ENCODE measurements around the gene CTSF. TPM values are rescaled to one million over a fixed set of nuclear protein-coding genes. Genes with fewer than 3 reads are reported as not detected.
"Not testable (repeated sequence)": the region's sequence is repeated elsewhere in the genome, so short reads cannot be mapped to it uniquely, and the experiment has no call there.

CTSF gene
- total RNA-seq, 1 experiment from 2014 or later: 11.3 TPM

DNA sequence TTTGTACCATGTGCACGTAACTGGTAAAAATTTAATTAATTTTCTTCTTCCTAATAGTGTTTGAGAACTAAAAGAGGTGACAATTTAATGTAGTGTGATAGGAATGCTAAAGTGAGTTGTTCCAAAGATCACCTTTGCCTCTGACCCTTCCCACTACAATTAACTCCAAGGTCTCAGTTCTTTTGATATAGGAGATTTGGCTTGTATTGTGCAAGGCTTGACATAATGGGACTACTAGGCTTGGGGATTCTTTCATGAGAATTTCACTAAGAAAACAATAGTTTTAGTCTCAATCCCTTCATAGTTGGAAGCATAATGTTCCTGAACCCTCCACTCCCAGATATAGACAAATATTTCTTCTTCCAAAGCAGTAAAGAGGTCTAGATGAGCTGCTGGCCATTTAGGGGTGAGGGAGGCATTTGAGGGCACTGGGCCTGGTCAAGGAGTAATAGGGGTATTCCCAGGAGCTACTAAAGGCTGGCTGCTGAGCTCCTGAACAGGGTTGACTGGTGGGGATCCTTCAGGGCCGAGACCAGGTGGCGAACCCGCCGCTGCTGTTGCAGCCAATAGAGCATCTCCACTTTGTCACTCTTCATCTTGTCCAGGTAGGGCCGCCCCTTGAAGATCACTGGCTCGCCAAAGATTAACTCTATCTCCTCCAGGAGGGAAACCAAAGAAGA lies 21.7 kb upstream of the CTSF start:
- no peak for DNase-seq (ENCODE audit: low spot score)

GRCh38 chr11:66589315-66589714 lies 20.9 kb upstream of the CTSF start:
- DNase-seq (ENCODE audit: low spot score): not testable (repeated sequence)

- DNase-seq (ENCODE audit: low spot score): no peak
Measured at GRCh38 chr11:66586136-66586535, 17.7 kb upstream of the CTSF start.

DNA sequence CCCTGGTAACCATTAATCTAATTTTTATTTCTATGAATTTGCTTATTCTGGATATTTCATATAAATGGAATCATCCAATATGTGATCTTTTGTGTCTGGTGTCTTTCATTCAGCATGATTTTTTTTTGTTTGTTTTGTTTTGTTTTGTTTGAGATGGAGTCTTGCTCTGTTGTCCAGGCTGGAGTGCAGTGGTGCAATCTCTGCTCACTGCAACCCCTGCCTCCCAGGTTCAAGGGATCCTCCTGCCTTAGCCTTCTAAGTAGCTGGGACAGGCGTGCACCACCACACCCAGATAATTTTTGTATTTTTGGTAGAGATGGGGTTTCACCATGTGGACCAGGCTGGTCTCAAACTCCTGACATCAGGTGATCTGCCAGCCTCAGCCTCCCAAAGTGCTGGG lies 17.0 kb upstream of the CTSF start:
- not testable (repeated sequence) for DNase-seq (ENCODE audit: low spot score)

- not testable (repeated sequence) for DNase-seq (ENCODE audit: low spot score)
Measured at GRCh38 chr11:66582565-66583147, 14.2 kb upstream of the CTSF start.

DNA sequence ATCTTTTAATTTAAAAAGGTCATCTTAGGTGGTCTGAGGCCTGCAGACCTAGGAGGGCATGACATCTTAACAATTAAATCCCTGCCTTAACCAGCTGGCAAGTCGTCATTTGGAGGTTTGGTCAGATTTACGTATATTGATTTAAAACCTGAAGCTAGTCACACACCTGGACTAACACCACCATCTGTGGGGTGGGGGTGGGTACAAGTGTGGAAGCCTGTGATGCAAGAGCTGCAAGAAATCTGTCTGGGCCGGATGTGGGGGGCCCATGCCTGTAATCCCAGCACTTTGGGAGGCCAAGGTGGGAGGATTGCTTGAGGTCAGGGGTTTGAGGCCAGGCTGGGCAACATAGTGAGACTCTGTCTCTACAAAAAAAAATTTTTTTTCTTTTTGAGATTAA lies 12.9 kb upstream of the CTSF start:
- no peak for DNase-seq (ENCODE audit: low spot score)

DNA sequence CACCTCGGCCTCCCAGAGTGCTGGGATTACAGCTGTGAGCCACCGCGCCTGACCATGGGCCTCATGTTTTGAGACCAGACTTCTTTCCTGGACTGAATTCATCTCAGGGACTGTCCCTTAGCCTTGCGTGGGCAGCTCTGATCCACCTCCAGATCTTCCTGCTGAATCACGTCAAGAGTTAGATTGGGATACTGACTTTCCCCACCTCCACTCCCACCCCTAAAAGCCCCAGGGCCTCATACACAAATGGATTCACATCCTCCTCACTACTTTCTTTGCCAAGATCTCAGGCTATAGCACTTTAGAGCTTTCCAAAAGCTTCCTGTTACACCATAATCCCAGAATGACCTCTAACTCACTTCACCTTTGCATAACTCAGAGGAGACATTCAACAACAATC lies 12.4 kb upstream of the CTSF start:
- DNase-seq (ENCODE audit: low spot score): no peak

DNA sequence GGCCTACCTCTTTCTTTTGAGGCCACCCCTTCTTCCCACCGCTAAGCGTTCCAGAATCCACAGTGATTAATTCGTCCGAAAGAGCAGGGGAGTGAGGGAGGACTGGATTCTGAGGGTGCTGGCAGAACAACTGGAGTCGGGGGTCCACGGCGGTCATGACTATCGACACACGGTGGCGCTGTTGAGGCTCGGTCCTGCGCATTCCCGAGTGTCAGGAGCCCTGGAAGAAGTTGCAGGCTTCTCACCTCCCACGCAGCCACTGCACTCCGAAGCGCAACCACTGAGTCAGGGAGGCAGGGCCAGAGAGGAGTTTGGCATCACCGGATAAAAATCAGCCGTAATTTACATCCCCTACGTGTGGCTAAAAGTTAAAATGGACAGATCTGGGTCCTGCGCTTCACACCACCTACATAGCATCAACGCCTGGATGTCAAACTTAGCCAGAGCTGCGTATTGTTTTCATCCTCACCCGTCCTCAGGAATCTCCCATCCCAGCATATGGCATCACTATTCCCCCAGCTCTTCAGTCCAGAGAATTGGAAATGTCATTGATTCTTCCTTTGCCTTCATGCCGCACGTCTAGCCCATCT lies 10.7 kb upstream of the CTSF start:
- no peak for DNase-seq (ENCODE audit: low spot score)

GRCh38 chr11:66570850-66571180 lies 2.4 kb upstream of the CTSF start:
- no peak for DNase-seq (ENCODE audit: low spot score)

DNA sequence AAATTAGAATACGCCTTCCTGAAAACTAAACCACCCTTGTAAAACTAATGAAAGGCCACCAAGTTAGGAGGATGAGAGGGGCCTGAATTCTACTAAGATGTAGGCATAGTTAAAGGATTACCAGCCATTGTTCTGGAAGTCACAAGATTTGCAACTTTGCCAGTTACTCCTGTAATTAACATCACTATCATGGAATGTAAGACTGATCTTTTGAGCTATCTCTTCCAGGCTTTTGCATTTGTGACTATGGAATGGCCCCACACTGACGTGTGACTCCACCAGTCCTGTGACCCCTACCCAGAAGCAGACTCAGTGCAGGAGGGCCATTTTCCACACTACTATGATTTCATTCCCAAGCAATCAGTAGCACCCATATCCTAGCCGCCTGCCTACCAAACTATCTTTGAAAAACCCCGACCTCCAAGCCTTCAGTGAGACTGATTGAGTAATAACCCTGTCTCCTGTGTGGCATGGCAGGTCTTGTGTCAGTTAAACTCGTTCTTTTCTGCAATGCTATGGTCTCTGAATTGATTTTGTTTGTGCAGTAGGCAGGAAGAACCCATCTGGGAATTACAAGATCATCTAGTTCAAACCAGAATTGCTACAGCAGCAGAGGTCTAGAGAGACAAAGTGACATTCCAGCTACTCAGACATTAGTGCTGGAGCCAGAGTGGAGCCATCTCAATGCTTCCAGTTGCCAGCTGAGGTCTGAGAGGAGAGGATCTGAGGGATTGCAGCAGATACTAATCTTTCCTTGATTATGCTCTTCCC lies 1.9 kb upstream of the CTSF start:
- no peak for DNase-seq (ENCODE audit: low spot score)

DNA sequence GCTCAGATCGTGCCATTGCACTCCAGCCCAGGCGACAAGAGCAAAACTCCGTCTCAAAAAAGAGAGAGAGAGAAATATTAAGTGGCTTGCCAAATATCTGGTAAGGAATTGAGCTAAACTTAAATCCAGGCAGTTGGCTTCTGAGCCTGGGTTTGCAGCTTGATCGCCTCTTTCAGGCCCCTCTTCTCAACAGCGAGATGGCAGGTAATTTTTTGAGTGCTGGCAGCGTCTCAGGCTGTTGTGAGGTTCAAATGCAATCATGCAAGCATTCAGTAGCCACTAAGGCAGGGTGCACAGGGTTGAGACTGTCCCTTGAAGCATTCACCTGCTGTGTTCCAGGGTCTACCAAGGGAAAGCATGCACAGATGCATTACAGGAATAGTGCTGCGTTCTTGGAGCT lies 670 bp upstream of the CTSF start:
- DNase-seq (ENCODE audit: low spot score): no peak

- DNase-seq (ENCODE audit: low spot score): no peak
Measured at GRCh38 chr11:66567787-66568123, 651 bp downstream of the CTSF start.

GRCh38 chr11:66566221-66566620 lies 2.2 kb downstream of the CTSF start:
- DNase-seq (ENCODE audit: low spot score): no peak

- peak; percentile 2 for DNase-seq (ENCODE audit: low spot score)
Measured at GRCh38 chr11:66564984-66565383, 3.4 kb downstream of the CTSF start.

- DNase-seq (ENCODE audit: low spot score): no peak
Measured at GRCh38 chr11:66564538-66564937, 3.9 kb downstream of the CTSF start.

- DNase-seq (ENCODE audit: low spot score): no peak
Measured at GRCh38 chr11:66563832-66564231, 4.6 kb downstream of the CTSF start.

- no peak for DNase-seq (ENCODE audit: low spot score)
Measured at GRCh38 chr11:66562907-66563583, 5.4 kb downstream of the CTSF start.

DNA sequence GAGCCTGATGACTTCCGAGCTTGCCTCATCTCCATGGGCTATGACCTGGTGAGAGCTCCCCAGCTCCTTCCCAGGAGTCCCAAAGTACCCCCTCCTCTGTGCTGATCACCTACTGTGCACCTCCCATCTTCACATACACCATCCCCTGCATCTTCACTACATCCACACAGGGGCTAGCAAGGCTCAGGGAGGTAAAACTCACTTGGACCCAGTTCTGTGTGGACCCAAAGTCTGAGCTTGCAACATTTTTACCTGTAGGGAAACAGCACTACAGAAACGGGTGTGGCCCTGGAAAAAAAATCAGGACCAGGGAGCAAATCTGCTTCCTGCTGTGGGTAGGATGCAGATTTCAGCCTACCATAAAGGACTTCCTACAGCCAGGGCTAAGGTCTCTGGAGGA lies 6.1 kb downstream of the CTSF start:
- no peak for DNase-seq (ENCODE audit: low spot score)

GRCh38 chr11:66561975-66562248 lies 6.5 kb downstream of the CTSF start:
- peak; percentile 3 for DNase-seq (ENCODE audit: low spot score)

DNA sequence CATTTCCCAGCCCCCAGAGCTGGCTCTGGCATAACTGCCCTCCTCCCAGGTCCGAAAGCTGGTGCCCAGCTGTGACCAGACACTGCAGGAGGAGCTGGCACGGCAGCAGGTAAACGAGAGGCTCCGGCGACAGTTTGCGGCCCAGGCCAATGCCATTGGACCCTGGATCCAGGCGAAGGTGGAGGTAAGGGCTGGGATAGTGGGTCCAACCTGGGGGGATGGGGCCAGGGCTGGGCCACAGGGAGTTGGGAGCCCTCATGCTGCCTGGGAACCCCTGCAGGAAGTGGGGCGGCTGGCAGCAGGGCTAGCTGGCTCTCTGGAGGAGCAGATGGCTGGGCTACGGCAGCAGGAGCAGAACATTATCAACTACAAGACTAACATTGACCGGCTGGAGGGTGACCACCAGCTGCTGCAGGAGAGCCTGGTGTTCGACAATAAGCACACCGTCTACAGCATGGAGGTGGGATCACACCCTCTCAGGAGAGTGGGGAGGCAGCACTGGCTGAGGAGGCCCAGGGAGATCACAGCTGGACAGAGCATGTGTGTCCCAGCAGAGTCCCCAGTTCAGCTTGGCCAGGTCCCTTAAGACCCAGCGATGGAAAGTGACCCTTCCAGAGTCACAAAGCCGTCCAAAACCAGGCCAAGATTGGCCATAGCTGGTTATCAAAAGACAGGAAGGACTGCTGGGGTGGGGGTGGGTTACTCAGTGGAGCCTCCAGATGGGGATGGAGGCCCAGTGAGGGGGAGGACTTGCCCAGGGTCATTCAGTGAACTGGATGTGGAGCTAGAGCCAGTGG lies 7.0 kb downstream of the CTSF start:
- DNase-seq (ENCODE audit: low spot score): no peak

DNA sequence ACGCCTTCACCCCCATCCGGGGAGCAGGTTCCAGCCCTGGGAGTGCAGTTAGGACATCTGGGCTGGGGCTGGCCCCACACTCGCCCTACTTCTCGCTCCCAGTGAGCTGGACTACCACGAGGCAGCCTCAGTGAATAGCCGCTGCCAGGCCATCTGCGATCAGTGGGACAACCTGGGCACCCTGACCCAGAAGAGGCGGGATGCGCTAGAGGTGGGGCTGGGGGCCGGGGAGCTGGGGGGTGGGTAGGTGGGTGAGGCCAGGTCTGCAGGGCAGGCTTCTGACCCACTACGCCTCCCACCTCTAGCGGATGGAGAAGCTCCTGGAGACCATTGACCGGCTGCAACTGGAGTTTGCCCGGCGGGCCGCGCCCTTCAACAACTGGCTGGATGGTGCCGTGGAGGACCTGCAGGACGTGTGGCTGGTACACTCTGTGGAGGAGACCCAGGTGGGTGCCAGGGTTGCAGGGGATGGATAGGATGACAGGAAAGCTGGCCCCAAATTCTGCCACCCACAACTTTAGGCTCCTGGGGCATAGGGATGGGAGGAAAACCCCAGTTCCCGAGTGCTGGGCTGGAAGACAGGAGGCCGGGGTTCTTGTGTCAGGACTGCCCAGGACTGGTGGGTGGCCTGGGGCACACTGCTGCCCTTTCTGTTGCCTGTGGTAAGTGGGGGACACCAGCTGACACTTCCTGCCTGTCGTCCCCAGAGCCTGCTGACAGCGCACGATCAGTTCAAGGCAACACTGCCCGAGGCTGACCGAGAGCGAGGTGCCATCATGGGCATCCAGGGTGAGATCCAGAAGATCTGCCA lies 8.3 kb downstream of the CTSF start:
- DNase-seq (ENCODE audit: low spot score): peak; percentile 3

Measured in H4 (cell line).